ENCODE data around the gene RAG1.
A peak's percentile ranks its signal among the peaks of the same experiment; 100 is the strongest.

The RAG1 gene

DNA sequence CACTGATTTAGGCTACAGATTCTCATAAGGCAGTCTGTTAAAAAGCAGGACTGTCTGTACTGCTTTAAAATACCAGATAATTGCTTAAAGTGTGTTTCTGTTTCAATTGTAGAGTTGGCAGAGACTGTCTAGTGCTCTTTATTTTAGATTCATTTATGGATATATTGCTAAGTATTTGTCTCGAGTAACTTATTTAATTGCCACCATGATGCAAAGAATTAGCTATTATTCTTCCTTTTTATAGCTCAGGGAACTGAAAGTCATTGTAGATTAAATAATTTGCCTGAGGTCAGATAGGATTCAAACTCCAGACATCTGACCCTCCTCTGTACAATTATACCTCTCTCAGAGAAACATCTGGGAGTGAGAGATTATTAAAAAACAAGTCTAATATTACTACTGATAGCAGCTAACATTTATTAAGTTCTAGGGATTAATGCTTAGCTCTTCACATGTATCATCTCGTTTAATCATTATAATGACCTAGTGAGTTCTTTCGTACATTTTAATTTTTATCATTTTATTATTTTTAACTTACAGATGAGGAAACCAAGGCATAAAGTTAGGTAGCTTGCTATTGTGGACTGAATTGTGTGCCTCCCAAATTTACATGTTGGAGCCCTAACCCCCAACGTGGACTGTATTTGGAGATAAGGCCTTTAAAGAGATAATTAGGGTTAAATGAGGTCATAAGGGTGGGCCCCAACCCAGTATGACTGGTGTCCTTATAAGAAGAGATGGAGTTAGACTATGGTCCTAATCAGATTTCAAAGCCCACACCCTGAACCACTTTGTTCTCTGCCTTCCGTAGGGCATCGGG is 49.9 kb downstream of the RAG1 start:
- no peak for DNase-seq (ENCODE audit: low read depth)
- H3K4me3 ChIP-seq (ENCODE audit: low read depth, low read length), result no peak overlapping the region
- TF ChIP-seq, protein P1, sequence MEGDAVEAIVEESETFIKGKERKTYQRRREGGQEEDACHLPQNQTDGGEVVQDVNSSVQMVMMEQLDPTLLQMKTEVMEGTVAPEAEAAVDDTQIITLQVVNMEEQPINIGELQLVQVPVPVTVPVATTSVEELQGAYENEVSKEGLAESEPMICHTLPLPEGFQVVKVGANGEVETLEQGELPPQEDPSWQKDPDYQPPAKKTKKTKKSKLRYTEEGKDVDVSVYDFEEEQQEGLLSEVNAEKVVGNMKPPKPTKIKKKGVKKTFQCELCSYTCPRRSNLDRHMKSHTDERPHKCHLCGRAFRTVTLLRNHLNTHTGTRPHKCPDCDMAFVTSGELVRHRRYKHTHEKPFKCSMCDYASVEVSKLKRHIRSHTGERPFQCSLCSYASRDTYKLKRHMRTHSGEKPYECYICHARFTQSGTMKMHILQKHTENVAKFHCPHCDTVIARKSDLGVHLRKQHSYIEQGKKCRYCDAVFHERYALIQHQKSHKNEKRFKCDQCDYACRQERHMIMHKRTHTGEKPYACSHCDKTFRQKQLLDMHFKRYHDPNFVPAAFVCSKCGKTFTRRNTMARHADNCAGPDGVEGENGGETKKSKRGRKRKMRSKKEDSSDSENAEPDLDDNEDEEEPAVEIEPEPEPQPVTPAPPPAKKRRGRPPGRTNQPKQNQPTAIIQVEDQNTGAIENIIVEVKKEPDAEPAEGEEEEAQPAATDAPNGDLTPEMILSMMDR (IDR thresholded peaks at IDR 0.05; ENCODE audit: low read depth, low read length, missing control alignments), result no peak

DNA sequence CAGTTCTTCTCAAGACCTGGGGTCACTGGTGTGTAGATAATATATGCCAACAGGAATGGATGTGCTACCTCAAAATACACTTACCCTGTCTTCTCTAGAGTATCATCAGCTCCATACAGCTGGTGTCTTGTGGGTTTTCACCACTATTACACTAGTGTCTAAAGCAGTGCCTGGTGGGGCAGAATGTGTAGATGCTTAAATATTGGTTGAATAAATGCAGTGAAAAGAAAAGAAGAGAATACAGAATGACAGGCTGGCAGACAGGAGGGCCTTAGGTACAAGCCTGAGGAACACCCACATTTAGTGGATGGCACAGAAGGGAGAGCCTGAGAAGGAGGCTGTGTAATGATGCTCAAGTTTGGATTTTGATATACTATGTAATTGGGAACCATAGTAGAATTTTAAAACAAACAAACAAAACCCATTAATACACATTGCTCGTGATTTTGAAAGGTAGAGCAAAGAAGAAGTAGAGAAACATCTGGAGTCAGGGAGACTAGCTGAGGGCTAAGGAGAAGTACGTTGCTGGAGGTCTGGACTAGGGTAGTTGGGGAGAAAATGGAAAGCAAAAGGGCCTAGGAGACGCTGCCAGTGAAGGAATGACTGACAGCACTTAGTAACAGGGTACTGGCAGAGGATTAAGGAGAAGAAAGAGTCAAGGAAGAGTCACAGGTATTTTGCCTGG is 50.7 kb downstream of the RAG1 start:
- TF ChIP-seq, protein P1 (IDR thresholded peaks at IDR 0.05; ENCODE audit: low read depth, low read length, missing control alignments), result no peak
- DNase-seq (ENCODE audit: low read depth), result no peak
- no peak overlapping the region for H3K4me3 ChIP-seq (ENCODE audit: low read depth, low read length)

DNA sequence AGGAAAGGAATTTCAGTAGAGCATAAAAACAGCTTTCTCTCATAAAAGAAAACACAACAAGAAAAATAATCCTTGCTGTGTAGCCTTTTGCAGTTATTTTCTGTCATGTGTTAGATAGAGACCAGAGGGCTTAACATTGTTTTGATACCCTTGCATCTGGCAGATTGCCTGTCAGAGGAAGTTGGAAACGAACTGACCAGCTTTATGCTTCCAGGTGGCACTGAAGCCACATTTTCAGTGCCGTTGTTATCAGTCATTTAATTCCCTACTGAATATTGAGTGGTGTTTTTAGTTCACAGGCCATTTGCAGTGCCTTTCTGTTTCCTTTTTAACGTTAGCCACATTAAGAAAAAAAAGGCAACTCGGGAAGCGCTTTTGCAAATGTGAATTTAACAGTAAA is 51.7 kb downstream of the RAG1 start:
- TF ChIP-seq, protein P1 (IDR thresholded peaks at IDR 0.05; ENCODE audit: low read depth, low read length, missing control alignments), result no peak
- H3K4me3 ChIP-seq (ENCODE audit: low read depth, low read length), result no peak overlapping the region
- DNase-seq (ENCODE audit: low read depth), result no peak

DNA sequence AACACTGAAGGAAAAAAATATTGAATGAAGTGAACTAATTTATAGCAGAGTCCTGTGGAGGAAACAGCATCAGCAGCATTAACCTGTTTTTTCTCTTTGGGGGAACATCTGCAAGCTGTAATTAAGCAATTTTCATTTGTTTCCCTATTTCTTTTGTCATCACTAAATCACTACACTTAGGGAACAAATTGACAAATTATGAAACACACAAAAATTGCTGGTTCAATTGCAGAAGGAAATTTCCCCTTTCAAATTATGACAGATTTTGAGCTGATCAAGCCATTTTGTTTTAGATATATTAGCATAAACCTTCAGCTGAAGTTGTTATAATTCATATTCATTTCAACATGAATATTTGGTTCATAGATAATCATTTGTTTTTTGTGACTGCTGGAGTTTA is 52.4 kb downstream of the RAG1 start:
- TF ChIP-seq, protein P1 (IDR thresholded peaks at IDR 0.05; ENCODE audit: low read depth, low read length, missing control alignments), result no peak
- no peak overlapping the region for H3K4me3 ChIP-seq (ENCODE audit: low read depth, low read length)
- DNase-seq (ENCODE audit: low read depth), result no peak

DNA sequence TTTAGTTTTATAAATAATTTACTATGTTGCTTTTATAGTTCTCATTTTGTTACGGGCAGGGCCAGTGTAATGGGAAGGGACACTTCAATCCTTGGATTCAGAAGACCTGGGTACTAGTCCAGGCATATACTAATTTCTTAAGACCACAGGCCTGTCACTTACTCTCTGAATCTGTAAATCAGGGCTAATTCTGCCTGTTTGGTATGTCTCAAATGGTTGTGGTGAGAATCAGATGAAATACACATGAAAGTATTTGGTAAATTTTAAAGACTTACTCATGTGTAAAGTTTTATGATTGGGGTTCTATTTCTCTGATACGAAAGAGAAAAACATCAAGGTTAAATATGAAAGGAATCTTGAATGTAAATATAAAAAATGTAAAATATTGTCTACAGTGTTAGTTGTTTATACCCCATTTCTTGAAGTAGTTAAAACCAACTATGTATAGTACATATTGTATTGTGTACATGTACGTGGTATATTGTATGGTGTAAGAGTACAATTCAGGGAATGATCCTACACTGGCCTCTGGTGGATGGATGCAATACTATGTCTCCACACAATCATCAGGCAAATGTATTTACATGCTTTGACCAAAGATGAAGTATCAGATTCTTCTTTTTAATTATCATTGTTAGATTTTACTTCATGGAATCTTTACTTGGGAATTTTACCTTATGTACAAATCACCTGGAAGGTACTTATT is 54.8 kb downstream of the RAG1 start:
- no peak for DNase-seq (ENCODE audit: low read depth)
- H3K4me3 ChIP-seq (ENCODE audit: low read depth, low read length), result no peak overlapping the region
- TF ChIP-seq, protein P1 (IDR thresholded peaks at IDR 0.05; ENCODE audit: low read depth, low read length, missing control alignments), result peak; percentile 41

DNA sequence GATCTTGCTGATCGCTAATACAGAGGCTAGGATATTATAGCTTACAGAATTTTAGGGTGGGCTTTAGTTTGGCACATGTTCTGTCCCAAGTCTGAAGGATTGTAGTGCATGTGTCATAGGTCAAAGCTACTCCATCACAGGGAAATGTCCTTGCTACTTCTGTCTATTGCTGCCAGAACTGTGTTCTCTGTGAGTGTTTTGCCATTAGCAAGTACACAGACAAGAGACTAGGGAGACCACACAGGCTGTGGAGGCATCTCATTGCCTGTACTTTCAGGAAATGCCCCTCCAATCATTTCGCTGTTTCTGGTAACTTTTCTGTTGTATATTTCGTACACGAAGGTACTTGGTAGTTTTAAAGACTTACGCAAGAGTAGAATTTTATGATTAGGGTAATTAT is 55.7 kb downstream of the RAG1 start:
- no peak overlapping the region for H3K4me3 ChIP-seq (ENCODE audit: low read depth, low read length)

More for the DNA sequence above, 55.7 kb downstream of the RAG1 start:
- DNase-seq (ENCODE audit: low read depth), result no peak
- TF ChIP-seq, protein P1 (IDR thresholded peaks at IDR 0.05; ENCODE audit: low read depth, low read length, missing control alignments), result no peak

Measured in GM12864 (cell line).